SJCRH30 (cell line): ENCODE results near the gene RPL35. TPM values are rescaled to one million over a fixed set of nuclear protein-coding genes. Genes with fewer than 3 reads are reported as not detected.

Experiments
- DNase-seq, 2 experiments: peaks; one replicate each; pipeline ENCODE4 v3.0.0-alpha.2; 2015 to 2020
- H3K27ac ChIP-seq: fragments of 250-450 bp; sonication (Bioruptor Pico); 2 replicates; pipeline ENCODE4 v1.5.1; 2020; ENCODE audit warnings: mild to moderate bottlenecking, moderate library complexity
- H3K27me3 ChIP-seq: fragments of 250-450 bp; sonication (Bioruptor Pico); 2 replicates; pipeline ENCODE4 v1.5.1; 2020; ENCODE audit warnings: mild to moderate bottlenecking, moderate library complexity
- H3K36me3 ChIP-seq: fragments of 250-450 bp; sonication (Bioruptor Pico); 2 replicates; pipeline ENCODE4 v1.5.1; 2020; ENCODE audit warnings: mild to moderate bottlenecking, moderate library complexity
- H3K4me1 ChIP-seq: fragments of 250-450 bp; sonication (Bioruptor Pico); 2 replicates; pipeline ENCODE4 v1.5.1; 2020; ENCODE audit warnings: mild to moderate bottlenecking, moderate library complexity
- H3K4me3 ChIP-seq: fragments of 250-450 bp; sonication (Bioruptor Pico); 2 replicates; pipeline ENCODE4 v1.5.1; 2020; ENCODE audit warnings: mild to moderate bottlenecking, moderate library complexity
- H3K9me3 ChIP-seq: fragments of 250-450 bp; sonication (Bioruptor Pico); replicated peaks from 2 replicates; pipeline ENCODE4 v1.5.1; 2020; ENCODE audit warnings: mild to moderate bottlenecking, moderate library complexity
- total RNA-seq: library from RNA; depleted of rRNA; stranded (reverse); fragments of >200 nt; shearing (Covaris generic); gene quantifications from 2 replicates; pipeline ENCODE4 v1.2.3, GENCODE V29; 2014

The RPL35 gene
- total RNA-seq, 1 experiment from 2014 or later = 3,495 TPM

DNA sequence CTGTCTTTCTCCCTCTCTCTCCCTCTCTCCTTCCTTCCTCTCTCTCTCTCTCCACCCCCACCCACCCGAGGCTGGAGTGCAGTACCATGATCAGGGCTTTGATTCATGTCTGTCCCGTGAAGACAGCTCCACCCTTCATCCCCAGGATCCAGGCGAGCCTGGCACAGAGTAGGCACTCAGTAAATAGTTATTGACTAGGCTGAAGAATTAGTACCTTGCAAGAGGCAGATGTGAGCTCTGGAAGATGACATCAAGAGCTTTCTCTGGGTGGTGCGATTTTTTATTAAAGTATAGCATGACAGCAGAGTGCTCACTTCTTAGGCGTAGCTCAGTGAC, 32.5 kb downstream of the RPL35 start:
- H3K4me3 ChIP-seq = no peak overlapping the region
- H3K36me3 ChIP-seq = no peaks in the 10 kb centered on the region
- H3K27me3 ChIP-seq = no peaks in the 10 kb centered on the region
- H3K9me3 ChIP-seq = no peaks in the 10 kb centered on the region
- no peak for DNase-seq
- no peak overlapping the region for H3K27ac ChIP-seq
- peaks cover 27% of the 10 kb centered on the region for H3K4me1 ChIP-seq

- Histone ChIP-seq H3K4me3 (no peak overlapping the region), H3K27me3 (no peaks in the 10 kb centered on the region), H3K9me3 (no peaks in the 10 kb centered on the region), H3K36me3 (no peaks in the 10 kb centered on the region), H3K4me1 (peaks cover 30% of the 10 kb centered on the region), H3K27ac (no peak overlapping the region)
- no peak for DNase-seq
These were observed 33.0 kb downstream of the RPL35 start for GRCh38 chr9:124828489-124829333.

DNA sequence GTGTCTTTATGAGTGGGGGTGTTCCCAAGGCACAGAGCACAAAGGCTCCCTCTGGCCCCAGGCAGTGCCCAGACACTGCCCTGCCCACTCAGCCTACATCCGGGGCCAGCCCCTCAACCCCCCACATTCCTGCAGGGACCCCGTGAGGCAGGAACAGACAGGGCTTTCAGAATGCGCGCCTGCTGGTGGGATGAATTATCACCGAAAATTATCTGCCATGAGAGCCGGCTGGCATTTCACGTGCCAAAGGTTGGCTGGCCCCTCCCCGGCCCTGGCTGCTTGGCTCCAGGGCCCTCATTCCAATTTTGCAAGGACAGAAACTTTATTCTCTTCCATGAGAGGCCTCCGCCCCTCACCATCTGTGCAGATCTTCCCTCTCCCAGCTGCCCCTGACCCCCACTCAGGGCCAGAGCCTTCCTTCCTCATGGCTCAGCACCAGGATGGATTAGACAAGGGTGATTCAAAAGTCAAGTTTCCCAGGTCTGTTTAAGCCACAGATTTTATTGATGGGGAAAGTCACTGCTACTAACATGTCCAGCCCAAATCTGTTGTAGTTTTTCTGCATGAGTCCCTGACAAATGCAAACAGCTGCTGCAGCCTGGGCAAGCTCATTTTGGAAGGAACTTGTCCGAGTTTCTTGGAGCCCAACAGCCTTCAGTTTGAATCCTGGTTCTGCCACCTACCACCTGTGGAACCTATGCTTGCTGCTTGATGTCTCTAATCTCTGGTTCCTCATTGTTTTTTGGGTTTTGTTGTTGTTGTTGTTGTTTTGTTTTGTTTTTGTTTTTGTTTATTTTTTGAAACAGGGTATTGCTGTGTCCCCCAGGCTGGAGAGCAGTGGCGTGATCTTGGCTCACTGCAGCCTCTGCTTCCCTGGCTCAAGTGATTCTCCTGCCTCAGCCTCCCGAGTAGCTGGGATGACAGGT, 40.8 kb downstream of the RPL35 start:
- Histone ChIP-seq H3K27ac (peak overlapping the region; percentile 66), H3K4me1 (peaks cover 46% of the 10 kb centered on the region), H3K27me3 (no peaks in the 10 kb centered on the region), H3K36me3 (no peaks in the 10 kb centered on the region), H3K9me3 (no peaks in the 10 kb centered on the region), H3K4me3 (no peak overlapping the region)
- DNase-seq = peak; percentile 80 to 82

GRCh38 chr9:124818431-124819281, 43.1 kb downstream of the RPL35 start:
- no peak overlapping the region for H3K4me3 ChIP-seq
- peaks cover 45% of the 10 kb centered on the region for H3K4me1 ChIP-seq
- H3K27ac ChIP-seq = peak overlapping the region; percentile 19
- H3K27me3 ChIP-seq = no peaks in the 10 kb centered on the region
- no peaks in the 10 kb centered on the region for H3K36me3 ChIP-seq
- H3K9me3 ChIP-seq = no peaks in the 10 kb centered on the region
- DNase-seq = peak; percentile 58 to 68

- DNase-seq = no peak
- Histone ChIP-seq H3K4me1 (peaks cover 56% of the 10 kb centered on the region), H3K27ac (no peak overlapping the region), H3K36me3 (no peaks in the 10 kb centered on the region), H3K9me3 (no peaks in the 10 kb centered on the region), H3K27me3 (no peaks in the 10 kb centered on the region), H3K4me3 (no peak overlapping the region)
These were observed 46.2 kb downstream of the RPL35 start for GRCh38 chr9:124815601-124816000.

- Histone ChIP-seq H3K9me3 (no peaks in the 10 kb centered on the region), H3K27me3 (no peaks in the 10 kb centered on the region), H3K4me3 (no peak overlapping the region), H3K4me1 (peaks cover 51% of the 10 kb centered on the region), H3K27ac (peak overlapping the region; percentile 91), H3K36me3 (no peaks in the 10 kb centered on the region)
- DNase-seq = no peak
These were observed 47.6 kb downstream of the RPL35 start for GRCh38 chr9:124814164-124814535.

GRCh38 chr9:124813501-124814163, 48.1 kb downstream of the RPL35 start:
- Histone ChIP-seq H3K27me3 (no peaks in the 10 kb centered on the region), H3K9me3 (no peaks in the 10 kb centered on the region), H3K36me3 (no peaks in the 10 kb centered on the region), H3K27ac (peak overlapping the region; percentile 91), H3K4me3 (no peak overlapping the region), H3K4me1 (peaks cover 46% of the 10 kb centered on the region)
- DNase-seq = peak; percentile 49 to 62

- DNase-seq = no peak
- H3K27me3 ChIP-seq = no peaks in the 10 kb centered on the region
- H3K36me3 ChIP-seq = no peaks in the 10 kb centered on the region
- H3K9me3 ChIP-seq = no peaks in the 10 kb centered on the region
- H3K27ac ChIP-seq = peak overlapping the region; percentile 91
- peaks cover 40% of the 10 kb centered on the region for H3K4me1 ChIP-seq
- no peak overlapping the region for H3K4me3 ChIP-seq
These were observed 48.7 kb downstream of the RPL35 start for GRCh38 chr9:124813041-124813440.

GRCh38 chr9:124812441-124812876, 49.3 kb downstream of the RPL35 start:
- Histone ChIP-seq H3K36me3 (no peaks in the 10 kb centered on the region), H3K4me1 (peaks cover 39% of the 10 kb centered on the region), H3K27me3 (no peaks in the 10 kb centered on the region), H3K27ac (peak overlapping the region; percentile 91), H3K9me3 (no peaks in the 10 kb centered on the region), H3K4me3 (no peak overlapping the region)
- peak; percentile 93 to 96 for DNase-seq

DNA sequence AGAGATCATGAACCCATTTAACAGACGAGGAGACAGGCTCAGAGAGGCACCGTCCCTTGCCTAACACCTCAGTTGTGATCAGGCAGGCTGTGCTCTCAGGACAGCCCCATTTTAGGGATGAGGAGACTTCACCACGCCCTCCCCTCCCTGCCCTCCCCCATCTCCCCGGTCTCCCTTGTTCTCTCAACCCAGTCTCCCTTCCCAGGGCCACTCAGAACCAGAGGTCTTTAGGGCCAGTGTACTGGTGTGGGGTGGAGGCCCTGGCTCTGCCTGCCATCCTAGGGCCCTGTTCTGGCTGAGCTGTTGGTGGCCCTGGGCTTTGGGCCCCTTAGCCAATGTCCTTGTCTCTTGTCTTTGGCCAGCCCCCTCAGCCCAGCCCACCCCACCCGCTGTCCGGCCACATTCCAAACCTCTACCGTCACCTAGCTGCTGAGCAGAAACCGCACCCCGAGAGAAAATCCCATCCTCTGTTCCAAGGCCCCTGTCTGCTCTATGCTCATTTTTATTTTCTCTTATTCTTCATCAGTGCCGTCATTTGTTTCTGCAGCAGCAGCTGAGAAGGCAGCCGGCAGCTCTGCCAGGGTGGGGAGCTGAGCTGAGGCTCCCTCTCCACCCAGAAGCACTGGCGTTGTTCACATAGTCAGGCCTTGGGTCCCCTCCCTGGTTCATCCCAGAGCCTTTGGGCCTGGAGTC, 50.9 kb downstream of the RPL35 start:
- Histone ChIP-seq H3K9me3 (no peaks in the 10 kb centered on the region), H3K36me3 (no peaks in the 10 kb centered on the region), H3K27me3 (no peaks in the 10 kb centered on the region), H3K4me3 (no peak overlapping the region), H3K4me1 (peaks cover 46% of the 10 kb centered on the region), H3K27ac (peak overlapping the region; percentile 91)
- DNase-seq = peak; percentile 95 to 96

GRCh38 chr9:124809741-124810500, 51.8 kb downstream of the RPL35 start:
- Histone ChIP-seq H3K4me1 (peaks cover 54% of the 10 kb centered on the region), H3K4me3 (no peak overlapping the region), H3K36me3 (no peaks in the 10 kb centered on the region), H3K27ac (peak overlapping the region; percentile 91), H3K27me3 (no peaks in the 10 kb centered on the region), H3K9me3 (no peaks in the 10 kb centered on the region)
- no peak for DNase-seq

GRCh38 chr9:124809211-124809610, 52.5 kb downstream of the RPL35 start:
- Histone ChIP-seq H3K4me3 (no peak overlapping the region), H3K27ac (no peak overlapping the region), H3K4me1 (peaks cover 57% of the 10 kb centered on the region), H3K36me3 (no peaks in the 10 kb centered on the region), H3K27me3 (no peaks in the 10 kb centered on the region), H3K9me3 (no peaks in the 10 kb centered on the region)
- DNase-seq = no peak
